Breast epithelium (tissue), 4 donors: ENCODE data around the gene PTPRN2. TPM values are rescaled to one million over a fixed set of nuclear protein-coding genes. Genes with fewer than 3 reads are reported as not detected.

Source experiments
- DNase-seq, 2 donors: peaks; one replicate each; pipeline ENCODE4 v3.0.0-alpha.2; 2019; ENCODE audit warnings: low spot score in 2 of 2
- H3K27ac ChIP-seq, 2 donors: fragments of 200-600 bp; sonication (generic) in 1 of 2; one replicate each; pipeline ENCODE4 v1.5.1; 2016 to 2019; ENCODE audit warnings: mild to moderate bottlenecking in 1 of 2
- H3K27me3 ChIP-seq, 2 donors: fragments of 200-600 bp; sonication (generic) in 1 of 2; one replicate each; pipeline versions ENCODE4 v1.5.1 to v1.6.0; 2017 to 2019; ENCODE audit warnings: control low read depth in 1 of 2, mild to moderate bottlenecking in 1 of 2
- H3K36me3 ChIP-seq: fragments of 200-600 bp; one replicate; pipeline ENCODE4 v1.5.1; 2019
- H3K4me1 ChIP-seq, 2 donors: fragments of 200-600 bp; sonication (generic); one replicate each; pipeline ENCODE4 v1.5.1; 2016 to 2019; ENCODE audit warnings: control low read depth in 1 of 2
- H3K4me3 ChIP-seq, 3 donors: fragments of 200-600 bp; sonication (generic); 1 replicate in 2 of 3; 2 replicates in 1 of 3; pipeline ENCODE4 v1.5.1; 2016 to 2019; ENCODE audit warnings: mild to moderate bottlenecking in 3 of 3, moderate library complexity in 2 of 3
- H3K9me3 ChIP-seq, 2 donors: fragments of 200-600 bp; sonication (generic) in 1 of 2; one replicate each; pipeline ENCODE4 v1.5.1; 2016 to 2019; ENCODE audit warnings: control low read depth in 1 of 2
- POLR2A ChIP-seq: fragments of 450-650 bp; IDR thresholded peaks from one replicate; pipeline ENCODE4 v1.6.1; 2016; ENCODE audit warnings: antibody characterized with exemption, mild to moderate bottlenecking, moderate library complexity
- POLR2AphosphoS5 ChIP-seq, 3 donors: sonication (generic); formaldehyde crosslinking; IDR thresholded peaks; one replicate each; pipeline ENCODE4 v1.6.1; 2017; ENCODE audit warnings: antibody characterized with exemption in 3 of 3
- intact Hi-C: fragments of 100-400 bp; cut with DNase I; formaldehyde crosslinking; loops from one replicate; pipeline ENCODE4 v1.15.1; 2023; ENCODE audit warnings: low total_unique reads
- total RNA-seq, 3 donors: library from RNA; depleted of rRNA; stranded (reverse); fragments of >200 nt; gene quantifications; one replicate each; pipeline ENCODE4 v1.1.0, GENCODE V29; 2016
- TF ChIP-seq, protein P1 (sequence below), 3 donors: fragments of 450-650 bp; IDR thresholded peaks; one replicate each; pipeline ENCODE4 v1.5.1; 2016 to 2017; ENCODE audit warnings: antibody characterized with exemption in 3 of 3, mild to moderate bottlenecking in 3 of 3, moderate library complexity in 3 of 3

Gene PTPRN2
- total RNA-seq, 3 donors from 2014 or later, result 1.6 to 2.2 (median 2.2) TPM

DNA sequence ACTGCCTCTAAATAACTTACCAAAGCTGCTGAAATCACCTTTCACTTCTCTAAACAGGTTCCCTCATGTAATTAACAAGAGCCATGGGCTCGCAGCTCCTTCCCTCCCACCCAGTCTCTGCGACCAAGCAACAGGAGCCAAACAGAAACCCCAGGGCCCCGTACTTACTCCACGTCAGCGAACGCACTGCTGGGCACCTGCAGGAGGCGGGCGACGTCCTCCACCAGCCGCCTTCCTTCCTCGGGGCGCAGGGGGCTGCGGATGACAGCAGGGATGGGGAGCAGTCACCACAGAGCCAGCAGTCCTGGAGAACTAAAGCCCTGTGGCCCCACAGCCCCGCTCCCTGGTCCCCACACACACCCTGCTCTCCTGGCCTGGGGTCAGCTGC is 477.0 kb downstream of the PTPRN2 start:
- peaks cover 19 to 42% of the 10 kb centered on the region in 2 donors for H3K9me3 ChIP-seq
- H3K4me1 ChIP-seq, result no peaks in the 10 kb centered on the region
- no peak overlapping the region for H3K4me3 ChIP-seq
- no peaks in the 10 kb centered on the region for H3K36me3 ChIP-seq
- no peak for DNase-seq
- no peak overlapping the region for H3K27ac ChIP-seq
- H3K27me3 ChIP-seq, result no peaks in the 10 kb centered on the region
- intact Hi-C loops, result no loop called here
- TF ChIP-seq POLR2AphosphoS5 (IDR thresholded peaks at IDR 0.05) (no peak), POLR2A (no peak)
- TF ChIP-seq, protein P1, sequence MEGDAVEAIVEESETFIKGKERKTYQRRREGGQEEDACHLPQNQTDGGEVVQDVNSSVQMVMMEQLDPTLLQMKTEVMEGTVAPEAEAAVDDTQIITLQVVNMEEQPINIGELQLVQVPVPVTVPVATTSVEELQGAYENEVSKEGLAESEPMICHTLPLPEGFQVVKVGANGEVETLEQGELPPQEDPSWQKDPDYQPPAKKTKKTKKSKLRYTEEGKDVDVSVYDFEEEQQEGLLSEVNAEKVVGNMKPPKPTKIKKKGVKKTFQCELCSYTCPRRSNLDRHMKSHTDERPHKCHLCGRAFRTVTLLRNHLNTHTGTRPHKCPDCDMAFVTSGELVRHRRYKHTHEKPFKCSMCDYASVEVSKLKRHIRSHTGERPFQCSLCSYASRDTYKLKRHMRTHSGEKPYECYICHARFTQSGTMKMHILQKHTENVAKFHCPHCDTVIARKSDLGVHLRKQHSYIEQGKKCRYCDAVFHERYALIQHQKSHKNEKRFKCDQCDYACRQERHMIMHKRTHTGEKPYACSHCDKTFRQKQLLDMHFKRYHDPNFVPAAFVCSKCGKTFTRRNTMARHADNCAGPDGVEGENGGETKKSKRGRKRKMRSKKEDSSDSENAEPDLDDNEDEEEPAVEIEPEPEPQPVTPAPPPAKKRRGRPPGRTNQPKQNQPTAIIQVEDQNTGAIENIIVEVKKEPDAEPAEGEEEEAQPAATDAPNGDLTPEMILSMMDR (IDR thresholded peaks at IDR 0.05), result no peak

DNA sequence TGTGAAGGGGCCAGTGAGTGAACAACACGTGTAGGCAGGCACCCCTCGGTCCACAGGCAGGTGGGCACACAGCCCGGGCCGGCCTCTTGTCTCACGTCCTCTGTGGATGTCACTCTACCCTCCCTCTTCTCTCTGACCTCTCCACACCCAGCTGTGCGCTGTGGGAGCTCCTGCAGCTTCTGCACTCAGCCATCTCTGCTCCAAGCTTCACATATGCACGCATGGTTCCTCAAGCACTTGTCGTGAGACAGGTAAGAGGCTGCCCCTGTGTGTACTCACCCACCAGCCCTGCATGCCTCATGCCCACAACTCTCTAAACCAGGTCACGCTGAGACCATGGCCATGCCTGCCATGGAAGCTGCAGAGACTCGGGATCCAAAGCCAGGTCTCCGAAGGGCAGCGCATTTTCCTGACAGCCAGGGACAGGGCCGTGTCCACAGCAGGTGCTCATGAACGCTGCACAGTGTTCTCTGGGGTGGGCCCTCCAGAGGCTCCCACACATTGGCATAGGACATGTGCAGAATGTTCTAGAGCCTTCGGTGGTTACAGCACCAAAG is 477.5 kb downstream of the PTPRN2 start:
- H3K27me3 ChIP-seq, result no peaks in the 10 kb centered on the region
- no peak overlapping the region for H3K4me3 ChIP-seq
- H3K27ac ChIP-seq, result no peak overlapping the region
- no peaks in the 10 kb centered on the region for H3K4me1 ChIP-seq
- no peak for DNase-seq
- H3K36me3 ChIP-seq, result no peaks in the 10 kb centered on the region
- H3K9me3 ChIP-seq, result peaks cover 16 to 43% of the 10 kb centered on the region in 2 donors
- TF ChIP-seq, protein P1 (IDR thresholded peaks at IDR 0.05), result no peak
- TF ChIP-seq POLR2AphosphoS5 (IDR thresholded peaks at IDR 0.05), result no peak
- TF ChIP-seq POLR2A, result no peak
- intact Hi-C loops, result no loop called here

DNA sequence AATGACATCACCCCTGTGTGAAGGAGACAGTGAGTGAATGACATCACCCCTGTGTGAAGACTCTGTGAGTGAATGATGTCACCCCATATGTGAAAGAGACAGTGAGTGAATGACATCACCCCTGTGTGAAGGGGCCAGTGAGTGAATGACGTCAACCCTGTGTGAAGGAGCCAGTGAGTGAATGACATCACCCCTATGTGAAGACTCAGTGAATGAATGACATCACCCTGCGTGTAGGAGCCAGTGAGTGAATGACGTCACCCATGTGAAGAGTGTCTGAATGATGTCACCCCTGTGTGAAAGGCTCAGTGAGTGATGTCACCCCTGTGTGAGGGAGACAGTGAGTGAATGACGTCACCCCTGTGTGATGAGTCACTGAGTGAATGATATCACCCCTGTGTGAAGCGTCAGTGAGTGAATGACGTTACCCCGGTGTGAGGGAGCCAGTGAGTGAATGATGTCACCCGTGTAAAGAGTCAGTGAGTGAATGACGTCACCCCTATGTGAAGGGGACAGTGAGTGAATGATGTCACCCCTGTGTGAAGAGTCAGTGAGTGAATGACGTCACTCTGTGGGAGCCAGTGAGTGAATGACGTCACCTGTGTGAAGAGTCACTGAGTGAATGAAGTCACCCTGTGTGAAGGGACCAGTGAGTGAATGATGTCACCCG is 478.1 kb downstream of the PTPRN2 start:
- Histone ChIP-seq H3K9me3 (peaks cover 10 to 42% of the 10 kb centered on the region in 2 donors), H3K27ac (no peak overlapping the region), H3K4me1 (no peaks in the 10 kb centered on the region), H3K4me3 (no peak overlapping the region), H3K27me3 (no peaks in the 10 kb centered on the region), H3K36me3 (no peaks in the 10 kb centered on the region)
- intact Hi-C loops, result no loop called here
- TF ChIP-seq, protein P1 (IDR thresholded peaks at IDR 0.05), result no peak
- no peak for TF ChIP-seq POLR2A
- TF ChIP-seq POLR2AphosphoS5 (IDR thresholded peaks at IDR 0.05), result no peak
- DNase-seq, result no peak

DNA sequence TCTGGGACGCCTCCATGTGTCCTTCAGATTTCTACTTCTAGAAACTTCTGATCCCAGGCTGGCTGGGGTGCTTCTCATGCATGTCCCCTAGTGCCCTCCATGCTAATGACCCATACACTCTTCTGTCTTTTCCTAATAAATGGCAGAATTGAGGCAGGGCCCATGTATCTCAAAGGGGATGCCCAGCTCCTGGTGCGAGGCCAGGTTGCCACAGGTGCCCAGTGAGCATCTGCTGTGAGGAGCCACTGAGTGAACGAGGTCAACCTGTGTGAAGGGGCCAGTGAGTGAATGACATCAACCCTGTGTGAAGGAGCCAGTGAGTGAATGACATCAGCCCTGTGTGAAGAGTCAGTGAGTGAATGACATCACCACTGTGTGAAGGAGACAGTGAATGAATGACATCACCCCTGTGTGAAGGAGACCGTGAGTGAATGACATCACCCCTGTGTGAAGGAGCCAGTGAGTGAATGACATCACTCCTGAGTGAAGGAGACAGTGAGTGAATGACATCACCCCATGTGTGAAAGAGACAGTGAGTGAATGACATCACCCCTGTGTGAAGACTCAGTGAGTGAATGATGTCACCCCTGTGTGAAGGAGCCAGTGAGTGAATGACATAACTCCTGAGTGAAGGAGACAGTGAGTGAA is 478.9 kb downstream of the PTPRN2 start:
- H3K27me3 ChIP-seq, result no peaks in the 10 kb centered on the region
- no peaks in the 10 kb centered on the region for H3K36me3 ChIP-seq
- no peaks in the 10 kb centered on the region for H3K4me1 ChIP-seq
- intact Hi-C loops, result no loop called here
- TF ChIP-seq, protein P1 (IDR thresholded peaks at IDR 0.05), result no peak
- no peak overlapping the region for H3K4me3 ChIP-seq
- peaks cover 9 to 35% of the 10 kb centered on the region in 2 donors for H3K9me3 ChIP-seq
- no peak for DNase-seq
- H3K27ac ChIP-seq, result no peak overlapping the region

DNA sequence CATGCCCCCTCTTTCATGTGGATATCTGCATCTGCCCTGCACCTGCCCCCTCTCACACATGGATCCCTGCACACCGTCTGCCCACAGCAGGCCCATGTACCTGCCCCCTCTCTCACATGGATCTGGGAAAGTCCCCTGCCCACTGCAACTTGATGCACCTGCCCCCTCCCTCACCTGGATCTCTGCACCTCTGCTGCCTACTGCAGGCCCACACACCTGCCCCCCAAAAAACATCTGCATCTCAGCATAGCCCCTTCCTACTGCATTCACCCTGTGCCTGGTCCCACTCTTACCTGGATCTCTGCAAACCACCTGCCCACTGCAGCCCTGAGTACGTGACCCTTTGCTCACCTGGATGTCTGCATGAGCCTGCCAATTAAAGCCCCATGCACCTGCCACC is 479.8 kb downstream of the PTPRN2 start:
- no peak for TF ChIP-seq POLR2AphosphoS5 (IDR thresholded peaks at IDR 0.05)
- TF ChIP-seq, protein P1 (IDR thresholded peaks at IDR 0.05), result no peak
- TF ChIP-seq POLR2A, result no peak
- no peak overlapping the region for H3K27ac ChIP-seq
- peaks cover 3 to 25% of the 10 kb centered on the region in 2 donors for H3K9me3 ChIP-seq
- no peaks in the 10 kb centered on the region for H3K4me1 ChIP-seq
- intact Hi-C loops, result no loop called here
- no peak for DNase-seq
- no peaks in the 10 kb centered on the region for H3K27me3 ChIP-seq
- no peak overlapping the region for H3K4me3 ChIP-seq
- H3K36me3 ChIP-seq, result no peaks in the 10 kb centered on the region
